GM19455 (cell line): ENCODE results near the gene SETD1A.
A peak's percentile ranks its signal among the peaks of the same experiment; 100 is the strongest.

ENCODE experiments used
- ATAC-seq: cut with Tn5 transposase; IDR thresholded peaks from one replicate; pipeline ENCODE4 v1.9.1; 2021; ENCODE audit not compliant: unreplicated experiment

The SETD1A gene

DNA sequence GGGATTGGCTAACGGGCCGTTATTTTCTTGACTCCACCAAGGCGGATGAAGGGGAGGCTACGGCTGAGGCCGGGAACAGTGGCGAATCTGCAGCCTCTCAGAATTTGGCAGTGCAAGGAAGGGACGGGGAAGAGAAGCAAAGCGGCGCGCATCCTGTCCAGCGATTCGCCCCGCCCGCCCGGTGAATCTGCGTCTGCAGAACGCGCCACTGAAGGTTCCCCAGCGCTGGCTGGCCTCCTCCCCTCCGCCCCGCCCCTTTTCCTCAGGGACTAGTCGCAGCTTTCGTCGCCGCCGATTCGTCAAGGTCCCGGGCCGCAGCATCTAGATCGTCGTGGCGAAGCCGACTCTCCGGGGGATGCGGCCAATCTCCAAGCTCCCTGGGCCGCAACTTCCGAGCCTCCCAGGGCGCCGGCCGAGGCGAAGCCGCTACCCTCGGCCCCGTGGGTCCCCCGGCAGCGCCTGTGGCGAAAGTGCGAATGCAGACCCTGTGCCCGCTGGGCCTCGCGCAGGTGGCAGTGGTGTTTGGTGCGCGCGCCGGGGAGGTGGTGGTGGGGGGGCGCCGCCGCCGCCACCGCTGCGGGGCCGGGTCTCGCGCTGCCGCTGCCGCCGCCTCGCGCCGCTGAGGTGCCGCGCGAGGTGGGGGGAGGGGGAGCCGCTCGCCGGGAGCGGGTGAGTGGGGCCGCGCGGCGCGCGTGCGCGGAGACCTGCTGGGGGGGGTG is at the start of gene SETD1A:
Gene SETD1A (plus strand): TSS at position 299 of the 719 bp plus-strand sequence. CDS start 978 bp downstream, outside the sequence.
- ATAC-seq = peak; percentile 74

DNA sequence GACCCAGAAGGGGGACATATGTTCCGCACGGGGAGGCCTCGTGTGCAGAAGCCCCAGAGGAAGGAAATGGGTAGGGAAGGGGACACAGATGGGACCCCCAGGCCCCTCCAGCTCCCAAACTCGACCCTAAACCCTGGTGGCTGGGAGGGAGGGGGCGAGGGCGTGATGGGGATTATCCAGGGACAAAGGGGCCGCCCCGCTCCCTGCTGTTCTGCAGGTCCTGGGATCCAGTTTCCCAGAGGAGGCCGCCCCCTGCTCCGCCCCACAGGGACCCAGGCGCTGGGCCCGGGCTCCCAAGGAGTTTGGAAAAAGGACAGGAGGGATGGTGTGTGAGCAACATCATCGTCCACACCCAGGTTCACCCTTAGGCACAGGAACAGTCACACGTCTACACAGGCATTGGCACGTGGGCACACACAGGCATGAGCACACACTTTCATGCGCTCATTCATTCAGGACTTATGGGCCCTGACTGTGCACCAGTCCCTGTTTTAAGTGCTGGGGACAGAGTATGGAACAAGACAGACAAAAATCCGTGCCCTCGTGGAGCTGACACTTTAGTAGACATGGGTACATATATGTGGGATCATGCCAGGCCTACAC is 47.0 kb upstream of the SETD1A start:
- ATAC-seq = no peak

- ATAC-seq = no peak
Measured at GRCh38 chr16:30912794-30913412, 44.7 kb upstream of the SETD1A start.

- no peak for ATAC-seq
Measured at GRCh38 chr16:30914830-30915229, 42.7 kb upstream of the SETD1A start.

- ATAC-seq = no peak
Measured at GRCh38 chr16:30918614-30919013, 38.9 kb upstream of the SETD1A start.

- ATAC-seq = no peak
Measured at GRCh38 chr16:30920891-30921290, 36.7 kb upstream of the SETD1A start.

- no peak for ATAC-seq
Measured at GRCh38 chr16:30921459-30921747, 36.2 kb upstream of the SETD1A start.

GRCh38 chr16:30921748-30922419 is 35.7 kb upstream of the SETD1A start:
- no peak for ATAC-seq

DNA sequence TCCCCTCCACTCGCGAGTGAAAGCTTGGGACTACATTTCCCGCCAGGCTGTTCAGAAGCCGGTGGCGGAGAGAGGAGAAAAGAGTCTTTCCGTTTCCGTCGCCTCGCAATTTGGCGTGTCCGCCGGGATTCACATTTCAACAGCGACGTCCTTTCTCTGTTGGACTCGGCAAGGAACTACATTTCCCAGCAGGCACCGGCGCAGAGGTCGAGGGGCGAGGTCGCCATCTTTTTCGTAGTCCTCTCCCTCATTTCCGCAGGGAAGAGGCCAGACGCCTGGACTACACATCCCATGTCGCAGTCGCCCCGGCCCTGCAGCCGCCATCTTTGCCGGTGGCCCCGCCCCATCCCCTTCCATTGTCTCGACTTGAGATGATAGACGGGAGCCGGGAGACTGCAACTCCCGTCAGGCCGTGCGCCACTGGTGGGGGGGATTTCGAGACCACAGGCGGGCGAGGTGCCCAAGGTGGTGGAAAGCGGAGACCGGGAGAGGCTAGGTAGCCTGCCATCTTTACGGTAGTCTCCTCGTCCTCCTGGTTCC is 35.1 kb upstream of the SETD1A start:
- ATAC-seq = peak; percentile 71

- peak; percentile 60 for ATAC-seq
Measured at GRCh38 chr16:30922960-30923535, 34.5 kb upstream of the SETD1A start.

GRCh38 chr16:30923554-30924075 is 33.9 kb upstream of the SETD1A start, which contains the start of gene FBXL19:
Gene FBXL19, plus strand, starts transcription at chr16:30923572. Its CDS starts 2,183 bp downstream, at chr16:30925755.
- no peak for ATAC-seq

GRCh38 chr16:30924076-30924912 is 33.3 kb upstream of the SETD1A start:
- no peak for ATAC-seq

DNA sequence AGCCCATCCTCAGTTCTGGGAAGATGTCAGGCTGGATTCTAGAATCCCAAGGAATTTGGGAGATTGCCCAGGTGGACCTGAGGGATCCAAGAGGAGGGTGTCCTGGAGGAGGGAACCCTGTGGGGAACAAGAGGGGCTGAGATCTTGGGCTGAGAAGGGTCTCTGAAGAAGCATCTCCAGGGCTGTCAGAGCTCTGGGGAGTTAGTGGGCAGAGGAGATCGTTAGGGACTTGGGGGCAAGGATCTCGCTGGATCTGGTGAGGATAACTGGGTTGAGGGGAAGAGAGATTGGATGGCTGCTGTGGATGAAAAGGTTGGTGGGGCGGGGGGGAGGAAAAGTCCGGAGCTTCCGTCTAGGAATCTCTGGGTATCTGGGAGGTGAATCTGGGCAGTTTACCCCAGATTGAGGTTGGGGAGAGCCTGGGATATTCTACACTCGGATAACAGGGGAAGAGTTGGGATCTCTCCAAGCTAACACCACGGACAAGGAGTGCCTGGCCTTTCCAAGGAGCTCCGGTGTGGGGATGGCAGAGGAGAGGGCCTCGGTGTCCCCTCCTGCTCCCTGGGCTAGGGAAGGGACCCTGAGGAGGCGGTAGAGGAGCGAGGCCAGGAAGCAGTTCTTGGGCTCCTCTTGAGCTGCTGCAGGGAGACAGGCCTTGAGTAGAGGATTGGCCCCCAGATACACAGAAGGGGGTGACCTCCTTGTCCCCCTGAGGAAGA is 32.5 kb upstream of the SETD1A start:
- no peak for ATAC-seq

DNA sequence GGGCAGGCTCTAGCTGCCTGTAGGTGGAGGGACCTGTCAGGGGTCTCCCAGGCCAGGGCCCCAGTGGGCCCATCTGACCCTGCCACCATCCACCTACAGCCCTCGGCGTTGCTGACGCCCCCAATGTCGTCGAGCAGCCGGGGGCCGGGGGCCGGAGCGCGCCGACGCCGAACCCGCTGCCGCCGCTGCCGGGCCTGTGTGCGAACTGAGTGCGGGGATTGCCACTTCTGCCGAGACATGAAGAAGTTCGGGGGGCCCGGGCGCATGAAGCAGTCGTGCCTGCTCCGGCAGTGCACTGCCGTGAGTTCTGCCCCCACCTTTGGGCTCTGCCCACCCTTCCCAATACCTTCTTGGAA is 31.9 kb upstream of the SETD1A start:
- no peak for ATAC-seq

DNA sequence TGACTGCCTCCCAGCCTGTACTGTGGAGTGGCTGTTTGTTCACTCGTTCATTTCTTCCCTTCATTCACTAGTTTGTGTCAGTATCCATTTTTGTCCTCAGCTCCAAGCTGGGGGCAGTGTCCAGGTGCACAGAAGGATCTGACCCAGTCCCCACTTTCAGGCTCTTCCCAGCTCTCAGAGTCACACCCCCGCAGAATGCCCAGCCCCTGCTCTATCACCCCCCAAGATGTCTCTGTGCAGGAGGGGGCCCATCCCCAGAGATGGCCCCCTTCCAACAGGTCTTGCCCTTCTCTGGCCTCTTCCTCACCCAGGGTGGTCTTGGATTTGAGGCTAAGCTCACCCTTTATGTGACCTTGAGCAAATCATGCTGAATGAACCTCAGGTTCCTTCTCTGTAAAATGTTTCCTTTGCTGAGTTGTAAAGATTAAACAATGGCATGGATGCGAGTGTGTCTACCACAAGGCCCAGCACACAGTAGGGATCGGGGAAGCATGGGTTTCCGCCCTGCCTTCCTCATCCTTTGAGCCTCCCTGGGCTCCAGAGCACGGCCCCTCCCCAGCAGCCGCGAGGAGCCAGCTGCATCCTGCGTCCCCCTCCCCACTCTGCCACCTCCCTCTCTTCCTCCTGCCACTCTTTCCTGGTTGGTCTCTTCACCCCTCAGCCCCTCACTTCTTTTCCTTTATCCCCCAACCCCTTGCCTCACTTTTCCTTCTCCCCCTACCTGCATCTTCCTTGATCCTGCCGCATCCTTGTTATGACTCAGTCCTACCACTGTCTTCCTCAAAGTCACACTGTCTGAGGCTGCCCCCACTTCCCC is 31.4 kb upstream of the SETD1A start:
- no peak for ATAC-seq

- no peak for ATAC-seq
Measured at GRCh38 chr16:30926937-30927788, 30.4 kb upstream of the SETD1A start.

DNA sequence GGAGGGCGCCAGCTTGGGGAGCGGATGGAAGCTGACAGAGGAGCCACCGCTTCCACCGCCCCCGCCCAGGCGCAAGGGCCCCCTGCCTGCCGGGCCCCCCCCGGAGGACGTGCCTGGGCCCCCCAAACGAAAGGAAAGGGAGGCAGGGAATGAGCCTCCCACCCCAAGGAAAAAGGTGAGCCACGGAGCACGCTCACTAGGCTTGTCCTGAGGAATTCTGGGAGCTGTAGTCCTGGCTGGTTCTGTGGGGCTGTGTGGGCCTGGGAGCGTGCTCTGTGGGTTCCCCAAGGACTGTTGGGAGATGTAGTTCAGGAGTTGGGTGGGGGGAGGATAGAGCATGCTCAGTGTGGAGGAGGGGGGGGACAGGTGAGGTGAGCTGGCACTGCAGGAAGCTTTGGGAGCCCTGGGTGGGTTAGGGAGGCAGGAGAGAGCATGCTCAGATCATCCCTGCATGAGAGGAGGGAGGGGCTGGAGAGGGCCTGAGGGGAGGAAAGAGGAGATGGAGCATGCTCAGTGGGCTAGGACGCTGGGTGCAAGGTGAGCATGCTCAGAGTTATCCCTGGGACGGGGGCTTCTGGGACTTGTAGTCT is 29.7 kb upstream of the SETD1A start:
- ATAC-seq = no peak
